SW480 (cell line): ENCODE data around the gene FMNL3.

Experiments
- DNase-seq: peaks from one replicate; pipeline ENCODE4 v3.0.0-alpha.2; 2016; ENCODE audit warnings: low spot score

The FMNL3 gene

DNA sequence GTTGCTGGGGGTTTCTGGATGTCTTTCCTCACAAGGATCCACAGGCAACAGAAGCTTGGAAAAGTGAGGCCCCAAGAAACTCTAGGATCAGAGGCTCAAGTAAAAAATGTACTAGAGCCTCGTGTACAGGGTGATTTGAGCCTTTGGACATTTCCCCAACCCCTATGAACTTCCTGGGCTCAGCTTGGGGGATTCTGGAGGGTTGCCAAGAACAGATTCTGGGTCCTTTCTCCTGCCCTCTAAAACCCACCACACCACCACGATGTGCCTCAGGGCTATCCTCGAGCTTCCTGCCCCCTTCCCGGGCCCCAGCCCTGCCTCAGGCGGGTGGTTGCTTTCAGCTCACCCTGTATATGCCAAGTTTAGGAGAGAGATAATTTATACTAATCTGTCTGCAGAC lies 102.3 kb downstream of the FMNL3 start:
- no peak for DNase-seq

DNA sequence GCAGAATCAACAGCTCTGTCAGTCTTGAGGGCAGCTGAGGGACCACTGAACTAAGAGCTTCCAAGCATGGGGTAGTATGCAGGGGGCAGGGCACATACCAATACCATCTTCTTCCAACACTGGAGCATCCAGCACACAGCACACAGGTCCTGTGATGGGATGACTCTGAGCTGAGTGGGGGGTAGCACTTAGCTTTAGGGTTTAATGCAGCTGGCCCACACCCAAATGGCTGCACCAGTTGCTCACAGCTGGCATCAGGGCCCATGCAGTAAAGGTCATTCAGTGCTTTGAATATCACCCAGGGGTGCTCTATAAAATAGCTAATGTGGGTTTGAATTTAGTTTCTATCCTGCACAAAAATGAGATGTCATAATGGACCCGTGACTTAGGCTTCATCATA lies 103.5 kb downstream of the FMNL3 start:
- no peak for DNase-seq

DNA sequence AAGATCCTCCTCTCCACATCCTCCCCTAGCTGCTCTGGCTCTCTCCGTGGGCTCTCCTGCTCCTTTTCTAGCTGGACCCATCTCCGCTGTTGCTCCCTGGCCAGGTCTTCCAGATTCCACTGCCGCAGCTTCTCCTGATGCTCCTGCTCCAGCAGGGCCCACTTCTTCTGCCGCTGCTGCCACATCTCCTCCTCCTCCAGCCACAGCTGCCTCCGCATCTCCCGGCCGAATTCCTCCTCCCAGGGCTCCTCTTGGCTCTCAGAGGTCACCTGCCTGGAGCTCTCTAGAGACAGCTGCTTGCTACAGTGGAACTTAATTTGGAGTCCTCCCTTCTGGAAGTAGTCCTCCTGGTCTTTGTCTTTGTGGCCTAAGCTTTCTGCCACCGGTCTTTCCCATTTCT lies 107.2 kb downstream of the FMNL3 start:
- DNase-seq: no peak

DNA sequence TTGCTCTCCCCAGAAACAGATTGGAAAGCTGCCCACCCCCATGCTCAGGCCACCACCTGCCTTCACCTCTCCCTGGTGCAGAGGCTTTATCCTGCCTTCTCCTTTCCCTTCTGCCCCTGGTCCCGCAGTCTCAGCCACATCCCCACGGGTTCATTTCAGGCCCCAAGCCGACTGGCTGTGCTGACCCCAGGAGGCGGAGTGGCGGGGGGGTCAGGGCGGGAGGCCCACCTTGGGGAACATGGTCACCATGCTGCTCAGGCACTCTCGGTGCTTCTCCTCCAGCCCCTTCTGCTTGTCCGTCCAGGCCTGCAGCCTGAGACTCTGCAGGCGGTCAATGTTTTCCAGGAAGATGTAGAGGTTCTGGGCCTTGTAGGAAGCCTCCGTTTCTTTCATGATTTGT lies 108.7 kb downstream of the FMNL3 start:
- no peak for DNase-seq

DNA sequence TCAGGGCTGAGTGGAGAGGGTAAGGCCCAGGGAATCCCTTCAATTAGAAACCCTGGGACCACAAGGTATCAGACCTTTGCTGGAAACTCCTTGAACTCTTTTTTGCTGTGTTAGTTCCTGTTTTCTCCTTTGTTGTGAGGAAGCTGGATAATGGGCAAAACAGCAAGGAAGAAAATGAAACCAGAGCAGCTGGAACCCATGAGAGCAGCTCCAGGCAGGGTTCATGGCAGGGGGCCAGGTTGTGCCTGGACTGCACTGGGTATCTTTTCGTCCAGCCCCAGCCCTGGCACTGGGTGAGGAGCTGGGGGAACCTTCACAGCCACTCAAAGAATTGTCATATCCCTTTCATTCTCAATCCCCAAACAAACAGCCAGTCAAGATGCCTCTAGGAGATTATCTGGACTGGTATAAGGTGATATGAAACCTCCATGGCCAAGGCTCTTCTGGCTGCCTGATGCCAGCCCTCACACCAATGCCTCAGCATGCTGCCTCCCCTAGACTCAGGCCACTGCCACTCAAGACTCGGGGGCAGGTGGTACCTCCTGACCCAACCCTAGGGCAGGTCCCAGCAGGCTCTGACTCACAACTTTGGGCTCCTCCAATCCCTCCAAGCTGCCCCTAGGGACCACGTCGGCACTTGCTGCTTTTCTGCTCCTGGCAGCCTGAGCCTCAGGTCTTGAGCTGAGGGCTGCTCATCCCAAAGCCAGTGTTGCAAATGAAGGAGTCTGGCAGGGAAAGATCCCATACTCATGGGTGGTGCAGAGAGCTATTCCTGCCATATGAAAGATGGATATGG lies 118.3 kb downstream of the FMNL3 start:
- no peak for DNase-seq

DNA sequence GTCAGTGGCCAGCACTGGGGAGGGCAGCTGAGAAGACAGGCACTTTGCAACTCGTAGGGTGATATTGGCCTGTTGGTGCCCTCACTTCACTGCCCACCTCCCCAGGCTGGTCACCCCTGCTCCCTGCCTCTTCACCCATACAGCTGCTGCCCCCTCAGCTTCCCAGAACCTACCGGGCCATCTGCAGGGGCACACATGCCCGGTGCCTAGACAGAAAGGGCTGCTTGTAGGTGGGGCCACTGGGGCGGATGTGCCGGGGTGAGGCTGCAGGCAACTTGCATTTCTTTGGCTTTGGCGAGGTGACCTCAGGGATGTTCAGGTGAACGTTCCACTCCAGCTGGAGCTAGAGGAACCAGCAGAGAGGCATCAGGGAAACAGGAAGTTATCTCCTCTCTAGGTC lies 118.9 kb downstream of the FMNL3 start:
- no peak for DNase-seq

DNA sequence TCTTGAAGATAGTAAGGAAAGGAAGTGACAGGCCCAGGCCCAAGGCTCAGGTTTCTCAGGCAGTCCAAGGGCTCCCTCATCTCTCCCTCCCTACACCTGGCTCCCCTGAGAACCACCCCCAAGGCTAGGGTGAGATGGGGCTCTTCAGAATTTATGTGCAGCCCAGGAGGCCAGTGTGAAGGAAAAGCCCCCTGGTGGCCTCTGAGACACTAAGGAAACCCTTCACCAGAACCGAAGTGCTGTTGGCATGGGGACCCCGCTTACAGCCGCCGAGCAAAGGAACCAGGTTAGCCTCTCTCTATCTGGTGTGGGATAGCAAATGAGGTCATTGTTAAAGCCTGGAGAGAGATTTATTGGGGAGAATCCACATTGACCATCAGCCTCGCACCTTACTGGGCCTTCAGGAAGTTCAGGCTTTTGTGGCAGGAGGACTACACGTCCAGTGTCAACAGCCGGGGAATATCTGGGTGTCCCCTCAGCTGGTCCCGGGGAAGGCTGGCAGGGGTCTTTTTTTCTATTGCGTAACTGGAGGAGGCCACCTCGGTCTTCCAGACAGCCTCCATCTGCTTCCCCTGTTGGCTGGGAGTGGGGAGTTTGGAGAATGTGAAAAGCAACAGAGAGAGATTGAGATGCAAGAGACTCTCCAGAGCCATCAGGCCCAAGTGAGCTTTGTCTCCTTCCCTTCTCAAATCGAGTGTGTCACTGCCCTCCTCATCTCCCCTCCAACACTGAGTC lies 119.9 kb downstream of the FMNL3 start:
- no peak for DNase-seq
